Esophagus squamous epithelium (tissue), 5 donors: ENCODE results near the gene DDTL. TPM values are rescaled to one million over a fixed set of nuclear protein-coding genes. Genes with fewer than 3 reads are reported as not detected.
"Not testable (repeated sequence)": the region's sequence is repeated elsewhere in the genome, so short reads cannot be mapped to it uniquely, and the experiment has no call there.

ENCODE experiments used
- DNase-seq: peaks from one replicate; lab custom pipeline; 2025; lab: John Stamatoyannopoulos, UW
- H3K27ac ChIP-seq, 4 donors: fragments of 200-600 bp; sonication (generic); one replicate each; pipeline ENCODE4 v1.5.1; 2016 to 2019; ENCODE audit warnings: mild to moderate bottlenecking in 1 of 4
- H3K27me3 ChIP-seq, 4 donors: fragments of 200-600 bp; sonication (generic); 1 replicate in 3 of 4; 2 replicates in 1 of 4; pipeline versions ENCODE4 v1.5.1 to v1.6.0; 2017 to 2021; ENCODE audit warnings: antibody characterized with exemption in 1 of 4
- H3K36me3 ChIP-seq, 3 donors: fragments of 200-600 bp; sonication (generic); one replicate each; pipeline ENCODE4 v1.5.1; 2016 to 2019
- H3K4me1 ChIP-seq, 3 donors: fragments of 200-600 bp; sonication (generic); one replicate each; pipeline ENCODE4 v1.5.1; 2017 to 2019
- H3K4me3 ChIP-seq, 4 donors: fragments of 200-600 bp; sonication (generic); 1 replicate in 3 of 4; 2 replicates in 1 of 4; pipeline ENCODE4 v1.5.1; 2016 to 2019; ENCODE audit warnings: mild to moderate bottlenecking in 2 of 4, moderate library complexity in 1 of 4
- H3K9me3 ChIP-seq, 3 donors: fragments of 200-600 bp; sonication (generic); one replicate each; pipeline ENCODE4 v1.5.1; 2016 to 2019
- POLR2A ChIP-seq, 4 donors: fragments of 450-650 bp; IDR thresholded peaks; one replicate each; pipeline ENCODE4 v1.6.1; 2017; ENCODE audit warnings: antibody characterized with exemption in 4 of 4, mild to moderate bottlenecking in 4 of 4, moderate library complexity in 3 of 4
- WGBS, 2 donors: methylation state at CpG; one replicate each; pipeline ENCODE4 v1.1.5; 2018; 5-methylcytosine and 5-hydroxymethylcytosine counted together
- intact Hi-C: fragments of 100-400 bp; cut with DNase I; formaldehyde crosslinking; loops from one replicate; pipeline ENCODE4 v1.15.0; 2022
- total RNA-seq, 4 donors: library from RNA; depleted of rRNA; stranded (reverse); fragments of >200 nt; gene quantifications; one replicate each; pipeline ENCODE4 v1.1.0, GENCODE V29; 2016
- TF ChIP-seq, protein P1 (sequence below), 6 experiments: fragments of 450-650 bp in 4 of 6; fragments of 200-600 bp in 2 of 6; sonication (generic) in 2 of 6; IDR thresholded peaks; one replicate each; pipeline ENCODE4 v1.5.1; 2016 to 2019; ENCODE audit warnings: antibody characterized with exemption in 6 of 6, mild to moderate bottlenecking in 4 of 6, moderate library complexity in 4 of 6
- donor health status: DM: yes; HTN: yes; CAD: no.

DDTL gene
- 1 to 10 TPM in 1 of 4 donors, not detected in 3; 1.9 TPM for total RNA-seq

DNA sequence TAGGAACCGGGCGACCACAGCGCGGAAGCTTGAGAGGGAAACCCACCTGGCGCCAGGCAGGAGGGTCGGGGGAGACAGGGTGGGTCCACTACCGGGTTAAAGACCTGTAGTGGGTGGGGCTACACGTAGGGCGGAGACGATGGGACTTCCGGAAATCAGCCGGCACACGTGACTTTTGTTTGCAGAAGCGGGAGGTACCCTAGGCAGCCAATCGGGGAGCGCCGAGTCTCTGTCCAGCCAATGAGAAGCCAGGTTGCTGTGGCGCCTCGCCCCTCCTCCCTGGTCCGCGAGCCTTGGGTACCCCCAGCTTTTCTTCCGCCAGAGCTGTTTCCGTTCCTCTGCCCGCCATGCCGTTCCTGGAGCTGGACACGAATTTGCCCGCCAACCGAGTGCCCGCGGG lies at the start of gene DDTL:
Gene DDTL, plus strand, starts transcription at position 321 of the 400 bp plus-strand sequence. Its CDS starts 27 bp downstream, at position 348.
- H3K27ac ChIP-seq, H3K9me3 ChIP-seq, DNase-seq, H3K27me3 ChIP-seq, H3K4me3 ChIP-seq, intact Hi-C loops: not testable (repeated sequence)
- H3K4me1 ChIP-seq, result peaks cover 0 to 22% (median 0%) of the 10 kb centered on the region in 3 donors
- WGBS, 2 donors, result no CpG with 5 or more reads among the region's 30 CpGs
- peaks cover 1 to 26% (median 7%) of the 10 kb centered on the region in 3 donors for H3K36me3 ChIP-seq

- H3K4me3 ChIP-seq, intact Hi-C loops, DNase-seq, H3K4me1 ChIP-seq, H3K27me3 ChIP-seq: not testable (repeated sequence)
- H3K36me3 ChIP-seq, result peaks cover 0 to 36% (median 8%) of the 10 kb centered on the region in 3 donors
- peak overlapping the region; percentile 23 to 72 (median 48) for H3K27ac ChIP-seq
- H3K9me3 ChIP-seq, result peaks cover 0 to 14% (median 8%) of the 10 kb centered on the region in 3 donors
- 86 to 100% methylated on average over 1 of the region's 1 CpG for WGBS, 2 donors
Measured at GRCh38 chr22:23920267-23920611, 46.4 kb upstream of the DDTL start.

DNA sequence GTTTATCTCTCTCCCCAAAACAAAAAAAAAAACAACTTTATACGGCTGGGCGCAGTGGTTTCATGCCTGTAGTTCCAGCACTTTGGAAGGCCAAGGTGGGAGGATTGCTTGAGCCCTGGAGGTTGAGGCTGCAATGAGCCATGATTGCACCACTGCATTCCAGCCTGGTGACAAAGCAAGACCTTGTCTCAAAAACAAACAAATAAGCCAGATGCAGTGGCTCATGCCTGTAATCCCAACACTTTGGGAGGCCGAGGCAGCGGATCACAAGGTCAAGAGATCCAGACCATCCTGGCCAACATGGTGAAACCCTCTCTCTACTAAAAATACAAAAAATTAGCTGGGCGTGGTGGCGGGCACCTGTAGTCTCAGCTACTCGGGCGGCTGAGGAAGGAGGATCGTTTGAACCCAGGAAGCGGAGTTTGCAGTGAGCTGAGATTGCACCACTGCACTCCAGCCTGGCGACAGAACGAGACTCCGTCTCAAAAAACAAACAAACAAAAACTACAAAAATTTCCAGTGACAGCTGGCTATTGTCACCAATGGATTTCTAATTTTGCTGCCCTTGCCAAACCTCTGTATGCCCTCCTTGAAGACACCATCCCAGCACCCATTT lies 45.0 kb upstream of the DDTL start:
- peaks cover 0 to 46% (median 16%) of the 10 kb centered on the region in 3 donors for H3K36me3 ChIP-seq
- intact Hi-C loops, H3K27me3 ChIP-seq, H3K4me3 ChIP-seq, DNase-seq, H3K27ac ChIP-seq, H3K4me1 ChIP-seq: not testable (repeated sequence)
- peaks cover 0 to 23% (median 13%) of the 10 kb centered on the region in 3 donors for H3K9me3 ChIP-seq
- whole genome bisulfite sequencing, 2 donors, result 89% methylated on average over 13 of the region's 13 CpGs

- H3K27me3 ChIP-seq, result no peaks in the 10 kb centered on the region
- peaks cover 0 to 23% (median 13%) of the 10 kb centered on the region in 3 donors for H3K9me3 ChIP-seq
- no peak overlapping the region for H3K27ac ChIP-seq
- no peak overlapping the region for H3K4me3 ChIP-seq
- H3K4me1 ChIP-seq, result peaks cover 0 to 9% (median 0%) of the 10 kb centered on the region in 3 donors
- WGBS, 2 donors, result 58 to 63% methylated on average over 2 of the region's 2 CpGs
- intact Hi-C loops, result no loop called here
- H3K36me3 ChIP-seq, result peaks cover 0 to 46% (median 16%) of the 10 kb centered on the region in 3 donors
- DNase-seq, result no peak
- TF ChIP-seq, protein P1, sequence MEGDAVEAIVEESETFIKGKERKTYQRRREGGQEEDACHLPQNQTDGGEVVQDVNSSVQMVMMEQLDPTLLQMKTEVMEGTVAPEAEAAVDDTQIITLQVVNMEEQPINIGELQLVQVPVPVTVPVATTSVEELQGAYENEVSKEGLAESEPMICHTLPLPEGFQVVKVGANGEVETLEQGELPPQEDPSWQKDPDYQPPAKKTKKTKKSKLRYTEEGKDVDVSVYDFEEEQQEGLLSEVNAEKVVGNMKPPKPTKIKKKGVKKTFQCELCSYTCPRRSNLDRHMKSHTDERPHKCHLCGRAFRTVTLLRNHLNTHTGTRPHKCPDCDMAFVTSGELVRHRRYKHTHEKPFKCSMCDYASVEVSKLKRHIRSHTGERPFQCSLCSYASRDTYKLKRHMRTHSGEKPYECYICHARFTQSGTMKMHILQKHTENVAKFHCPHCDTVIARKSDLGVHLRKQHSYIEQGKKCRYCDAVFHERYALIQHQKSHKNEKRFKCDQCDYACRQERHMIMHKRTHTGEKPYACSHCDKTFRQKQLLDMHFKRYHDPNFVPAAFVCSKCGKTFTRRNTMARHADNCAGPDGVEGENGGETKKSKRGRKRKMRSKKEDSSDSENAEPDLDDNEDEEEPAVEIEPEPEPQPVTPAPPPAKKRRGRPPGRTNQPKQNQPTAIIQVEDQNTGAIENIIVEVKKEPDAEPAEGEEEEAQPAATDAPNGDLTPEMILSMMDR (IDR thresholded peaks at IDR 0.05), result no peak
- TF ChIP-seq POLR2A (IDR thresholded peaks at IDR 0.05), result no peak
Measured at GRCh38 chr22:23922921-23923320, 43.8 kb upstream of the DDTL start.

- DNase-seq, result no peak
- TF ChIP-seq, protein P1 (IDR thresholded peaks at IDR 0.05), result no peak
- TF ChIP-seq POLR2A (IDR thresholded peaks at IDR 0.05), result no peak
- Histone ChIP-seq H3K9me3 (peaks cover 0 to 23% (median 13%) of the 10 kb centered on the region in 3 donors), H3K36me3 (peaks cover 0 to 46% (median 16%) of the 10 kb centered on the region in 3 donors), H3K27ac (peak overlapping the region in 1 of 4 donors; percentile 48), H3K4me3 (no peak overlapping the region), H3K4me1 (peaks cover 0 to 23% (median 0%) of the 10 kb centered on the region in 3 donors), H3K27me3 (no peaks in the 10 kb centered on the region)
- intact Hi-C loops, result loop anchor here (5.0 kb wide), 1 partner anchor 47 kb away; the partner anchor contains the start of gene DDT
- WGBS, 2 donors, result 90 to 99% methylated on average over 4 to 5 of the region's 6 CpGs
Measured at GRCh38 chr22:23925020-23925606, 41.6 kb upstream of the DDTL start.

DNA sequence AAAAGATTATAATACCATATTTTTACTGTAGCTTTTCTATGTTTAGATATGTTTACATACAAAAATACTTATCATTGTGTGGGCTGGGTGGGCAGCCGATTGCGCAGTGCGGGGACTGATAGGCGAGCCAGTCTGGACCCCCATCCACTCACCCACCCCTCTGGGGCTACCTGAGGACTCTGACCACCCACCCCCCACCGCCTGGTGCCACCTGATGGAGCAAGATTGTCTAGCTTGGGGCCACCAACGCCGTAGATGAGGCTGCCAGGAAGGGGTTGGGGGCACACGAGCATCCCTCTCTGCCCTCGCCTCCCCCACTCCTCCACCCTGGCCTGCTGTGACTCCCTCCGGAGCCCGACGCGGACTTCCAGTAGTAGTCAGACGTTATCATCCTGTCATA lies 40.1 kb upstream of the DDTL start:
- H3K36me3 ChIP-seq, result peaks cover 0 to 43% (median 16%) of the 10 kb centered on the region in 3 donors
- H3K4me1 ChIP-seq, result peaks cover 0 to 24% (median 0%) of the 10 kb centered on the region in 3 donors
- WGBS, 2 donors, result 67 to 82% methylated on average over 13 of the region's 14 CpGs
- H3K27ac ChIP-seq, result no peak overlapping the region
- no peak for DNase-seq
- H3K9me3 ChIP-seq, result peaks cover 0 to 23% (median 13%) of the 10 kb centered on the region in 3 donors
- H3K27me3 ChIP-seq, result no peaks in the 10 kb centered on the region
- no peak overlapping the region for H3K4me3 ChIP-seq
- no peak for TF ChIP-seq POLR2A (IDR thresholded peaks at IDR 0.05)
- TF ChIP-seq, protein P1 (IDR thresholded peaks at IDR 0.05), result no peak
- intact Hi-C loops, result loop anchor here (5.0 kb wide), 1 partner anchor 46 kb away; the partner anchor contains the start of gene DDT
